ENCODE measurements around the gene GABRR1.

GRCh38 chr6:89212472-89212871 lies 4.7 kb downstream of the GABRR1 start:
- TF ChIP-seq EZH2phosphoT487 (IDR thresholded peaks at IDR 0.05; ENCODE audit: borderline replicate concordance, low read length): no peak
- no peak for TF ChIP-seq CTCF (IDR thresholded peaks at IDR 0.05; ENCODE audit: low read depth, low read length, poor library complexity, severe bottlenecking)
